Stimulated activated CD4-positive, alpha-beta T cell treated with anti-CD3 and anti-CD28 coated beads, Interleukin-15, amount 100 ng/mL, for 24 hours (primary cell): ENCODE results near the gene AUP1.
"Not testable (repeated sequence)": the region's sequence is repeated elsewhere in the genome, so short reads cannot be mapped to it uniquely, and the experiment has no call there.

Experiments used
- DNase-seq: peaks from one replicate; pipeline ENCODE4 v3.0.0-alpha.2; 2020

The AUP1 gene, protein sequence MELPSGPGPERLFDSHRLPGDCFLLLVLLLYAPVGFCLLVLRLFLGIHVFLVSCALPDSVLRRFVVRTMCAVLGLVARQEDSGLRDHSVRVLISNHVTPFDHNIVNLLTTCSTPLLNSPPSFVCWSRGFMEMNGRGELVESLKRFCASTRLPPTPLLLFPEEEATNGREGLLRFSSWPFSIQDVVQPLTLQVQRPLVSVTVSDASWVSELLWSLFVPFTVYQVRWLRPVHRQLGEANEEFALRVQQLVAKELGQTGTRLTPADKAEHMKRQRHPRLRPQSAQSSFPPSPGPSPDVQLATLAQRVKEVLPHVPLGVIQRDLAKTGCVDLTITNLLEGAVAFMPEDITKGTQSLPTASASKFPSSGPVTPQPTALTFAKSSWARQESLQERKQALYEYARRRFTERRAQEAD

DNA sequence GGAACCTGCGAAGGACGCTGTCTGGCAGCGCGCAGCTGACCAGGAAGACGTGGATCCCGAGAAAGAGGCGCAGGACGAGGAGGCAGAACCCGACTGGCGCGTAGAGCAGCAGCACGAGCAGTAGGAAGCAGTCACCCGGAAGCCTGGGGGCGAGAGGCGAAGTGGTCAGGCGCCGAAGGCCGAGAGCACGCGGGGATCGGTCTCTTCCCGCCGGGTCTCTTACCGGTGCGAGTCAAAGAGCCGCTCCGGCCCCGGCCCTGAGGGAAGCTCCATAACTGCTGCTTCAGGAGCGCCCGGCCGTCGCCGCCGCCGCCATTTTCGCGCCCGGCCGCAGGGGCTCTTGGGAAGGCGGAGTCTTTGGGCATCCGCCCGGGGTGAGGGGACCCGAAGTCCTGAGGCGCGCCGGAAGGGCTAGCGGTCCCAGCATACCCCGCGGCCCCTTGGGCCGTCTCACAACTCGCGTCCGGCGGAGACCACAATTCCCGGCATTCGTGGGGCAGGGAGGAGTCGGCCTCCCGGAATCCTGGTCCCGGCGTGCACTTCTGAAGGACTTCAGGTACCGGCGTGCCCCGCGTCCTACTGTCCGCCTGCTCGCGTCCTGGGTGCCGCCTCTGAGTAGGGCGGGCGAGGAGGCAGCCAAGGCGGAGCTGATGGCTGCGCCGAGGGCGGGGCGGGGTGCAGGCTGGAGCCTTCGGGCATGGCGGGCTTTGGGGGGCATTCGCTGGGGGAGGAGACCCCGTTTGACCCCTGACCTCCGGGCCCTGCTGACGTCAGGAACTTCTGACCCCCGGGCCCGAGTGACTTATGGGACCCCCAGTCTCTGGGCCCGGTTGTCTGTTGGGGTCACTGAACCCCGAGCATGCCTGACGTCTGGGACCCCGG, at the start of gene AUP1, which contains the start of gene HTRA2:
Gene AUP1, minus strand, starts transcription at position 350 of the 882 bp plus-strand sequence. Its CDS starts 77 bp downstream, at position 273.
Gene HTRA2, plus strand, starts transcription at position 577 of the 882 bp plus-strand sequence. Its CDS starts 74 bp downstream, at position 651.
- DNase-seq, result peak; percentile 97

DNA sequence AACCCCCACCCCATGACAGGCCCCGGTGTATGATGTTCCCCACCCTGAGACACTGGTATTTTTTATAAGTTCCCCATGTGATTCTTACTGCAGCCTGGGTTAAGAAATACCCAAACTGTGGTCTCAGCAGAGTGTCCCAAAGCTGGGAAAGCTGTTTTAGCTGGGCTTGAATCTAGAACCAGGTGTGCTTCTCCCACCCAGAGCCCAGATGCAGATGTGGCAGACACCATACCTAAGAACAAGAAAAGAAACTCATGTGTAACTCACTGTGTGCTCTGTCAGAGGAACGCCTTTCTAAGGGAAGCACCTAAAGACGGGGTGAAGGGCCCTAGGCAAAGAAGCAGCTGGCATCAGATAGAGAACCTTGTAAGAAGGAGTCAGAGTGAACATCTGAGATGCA, 48.9 kb upstream of the AUP1 start:
- DNase-seq, result no peak

DNA sequence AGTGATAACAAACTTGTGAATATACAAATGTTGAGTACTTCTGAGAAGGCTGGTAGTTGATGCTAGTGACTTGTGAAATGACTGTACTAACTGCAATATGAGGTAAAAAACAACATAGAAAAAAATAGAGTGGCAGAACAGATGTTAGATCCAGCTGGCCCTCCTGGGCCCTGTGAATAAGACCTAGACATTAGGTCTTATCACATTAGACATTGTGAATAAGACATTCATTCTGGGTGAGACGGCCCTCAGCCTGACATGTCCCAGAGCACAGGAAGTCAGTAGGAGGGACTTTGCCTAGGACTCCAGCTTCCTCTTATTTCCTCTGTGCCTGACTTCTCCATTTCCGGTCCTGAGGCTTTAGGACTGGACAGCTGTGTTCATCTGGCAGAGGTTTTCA, 47.9 kb upstream of the AUP1 start:
- no peak for DNase-seq

DNA sequence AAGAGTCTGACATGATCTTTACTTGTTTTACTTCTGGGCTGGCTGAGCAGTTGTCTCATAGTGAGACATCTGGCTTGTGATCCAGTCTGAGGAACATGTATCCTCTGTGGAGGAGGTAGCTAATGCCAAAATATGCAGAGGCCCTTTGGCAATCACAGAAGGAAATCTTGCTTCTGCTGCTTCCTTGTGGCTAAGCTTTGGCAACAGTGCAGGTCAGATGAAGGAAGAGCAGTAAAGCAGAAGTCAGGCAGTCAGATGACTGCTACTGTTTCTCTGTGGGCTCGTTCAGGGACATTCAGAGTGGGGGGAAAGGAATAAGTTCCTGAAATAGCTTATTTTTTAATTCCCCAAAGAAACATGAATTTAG, 47.3 kb upstream of the AUP1 start:
- DNase-seq, result no peak

DNA sequence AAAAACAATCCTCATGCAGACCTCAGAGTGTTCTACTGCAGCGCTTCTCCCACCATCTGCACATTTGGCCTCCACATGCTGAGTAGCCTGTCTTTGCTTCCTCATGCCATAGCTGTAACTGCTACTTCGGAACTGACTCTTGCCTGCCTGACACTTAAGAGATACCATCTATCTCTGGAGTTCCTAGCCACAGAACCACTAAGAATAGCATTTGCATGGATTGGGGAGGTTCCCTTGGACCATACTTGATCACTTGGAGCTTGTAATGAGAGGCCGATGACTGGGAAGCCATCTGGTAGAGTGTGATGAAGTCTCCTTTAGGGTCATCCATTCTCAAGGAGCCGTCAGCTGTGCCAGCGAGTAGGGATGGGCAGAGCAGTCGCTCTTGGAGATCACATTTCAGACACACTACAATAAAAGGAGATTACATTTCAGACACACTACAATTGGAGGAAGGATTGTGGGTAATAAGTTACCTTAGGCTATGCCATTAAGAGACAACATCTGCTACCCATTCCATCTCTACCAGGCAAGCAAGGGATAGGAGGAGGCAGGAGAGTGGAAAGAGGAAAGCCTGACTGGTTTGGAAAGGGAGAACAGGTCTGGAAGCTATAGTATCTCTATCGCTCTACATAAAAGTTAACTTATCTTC, 46.8 kb upstream of the AUP1 start:
- no peak for DNase-seq

DNA sequence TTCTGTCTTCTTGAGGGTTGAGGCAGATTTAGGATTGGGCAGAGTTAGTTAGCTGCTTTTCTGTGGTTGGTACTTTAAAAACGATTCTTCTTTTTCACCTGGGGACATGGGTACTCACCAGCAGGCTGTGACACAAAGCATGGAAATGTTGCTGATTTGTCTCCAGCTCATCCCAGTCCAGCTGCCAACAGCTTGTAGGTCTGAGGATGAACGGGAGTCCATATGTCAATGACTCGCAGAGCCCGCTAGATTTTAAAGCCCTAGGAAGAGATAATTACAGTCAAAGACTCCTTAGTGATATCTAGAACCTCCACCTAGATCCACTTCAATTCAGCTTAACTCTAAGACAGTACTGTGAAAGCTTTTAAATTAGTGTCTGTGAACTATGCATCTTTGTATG, 45.8 kb upstream of the AUP1 start:
- no peak for DNase-seq

DNA sequence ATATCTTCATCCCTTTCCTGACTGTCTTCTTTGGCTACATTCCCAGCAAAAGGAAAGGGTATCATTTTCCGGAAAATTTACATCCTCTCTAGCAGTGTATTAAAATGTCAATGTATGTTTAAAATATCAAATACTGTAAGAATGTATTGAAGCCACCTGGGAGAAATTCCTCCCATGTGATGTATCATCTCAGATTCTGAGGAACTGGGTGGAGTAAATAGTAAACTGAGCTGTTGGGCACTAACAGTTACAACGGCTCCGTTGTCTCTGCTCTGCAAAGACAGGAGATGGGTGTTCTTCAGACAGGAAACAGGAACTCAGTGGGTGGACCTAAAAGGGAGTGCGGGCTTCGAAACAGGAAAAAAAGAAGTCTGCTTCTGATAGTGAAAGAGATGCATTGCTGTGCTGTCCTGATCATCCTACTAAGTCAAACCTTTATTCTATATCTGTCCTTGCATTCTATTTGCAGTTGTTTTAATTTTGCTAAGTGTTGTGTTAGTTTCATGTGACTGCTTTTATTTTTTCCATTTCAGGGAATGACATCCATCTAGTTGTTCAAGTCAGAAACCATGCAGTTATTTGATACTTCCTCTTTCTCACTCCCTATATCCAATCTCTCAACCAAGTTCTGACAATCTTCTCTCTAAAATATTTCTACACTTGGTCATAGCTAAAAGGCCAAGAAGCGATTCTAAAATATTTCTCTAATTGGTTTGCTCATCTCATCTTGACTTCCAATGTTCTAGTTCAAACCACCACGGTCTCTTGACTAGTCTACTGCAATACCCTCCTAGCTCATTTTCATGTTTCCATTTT, 44.4 kb upstream of the AUP1 start:
- no peak for DNase-seq

DNA sequence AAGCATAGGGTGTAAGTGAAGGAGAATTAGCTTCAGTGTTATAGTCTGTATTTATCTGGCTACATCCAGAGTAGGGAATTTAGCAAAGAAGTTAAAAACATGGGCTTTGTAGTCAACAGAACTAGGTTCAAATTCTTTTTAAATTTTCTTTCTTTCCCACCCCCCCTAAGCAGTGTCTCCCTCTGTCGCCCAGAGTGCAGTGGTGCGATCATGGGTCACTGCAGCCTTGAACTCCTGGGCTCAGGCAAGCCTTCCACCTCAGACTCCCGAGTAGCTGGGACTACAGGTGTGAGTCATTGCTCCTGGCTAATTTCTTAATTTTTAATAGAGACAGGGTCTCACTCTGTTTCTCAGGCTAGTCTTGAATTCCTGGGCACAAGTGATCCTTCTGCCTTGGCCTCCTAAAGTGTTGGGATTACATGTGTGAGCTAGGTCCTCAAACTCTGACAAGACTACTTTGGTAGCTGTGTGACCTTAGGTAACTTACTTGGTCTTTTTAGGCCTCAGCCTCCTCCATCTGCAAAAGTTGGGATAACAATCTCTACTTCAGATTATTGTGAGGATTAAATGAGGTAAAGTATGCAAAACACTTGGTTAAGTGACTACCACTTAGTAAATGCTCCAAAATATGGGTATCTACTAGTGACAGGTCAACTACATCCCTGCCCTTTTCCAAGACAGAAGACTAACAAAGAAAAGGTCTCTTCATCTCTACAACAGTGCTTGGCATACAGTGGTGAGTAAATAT, 42.8 kb upstream of the AUP1 start:
- no peak for DNase-seq

DNA sequence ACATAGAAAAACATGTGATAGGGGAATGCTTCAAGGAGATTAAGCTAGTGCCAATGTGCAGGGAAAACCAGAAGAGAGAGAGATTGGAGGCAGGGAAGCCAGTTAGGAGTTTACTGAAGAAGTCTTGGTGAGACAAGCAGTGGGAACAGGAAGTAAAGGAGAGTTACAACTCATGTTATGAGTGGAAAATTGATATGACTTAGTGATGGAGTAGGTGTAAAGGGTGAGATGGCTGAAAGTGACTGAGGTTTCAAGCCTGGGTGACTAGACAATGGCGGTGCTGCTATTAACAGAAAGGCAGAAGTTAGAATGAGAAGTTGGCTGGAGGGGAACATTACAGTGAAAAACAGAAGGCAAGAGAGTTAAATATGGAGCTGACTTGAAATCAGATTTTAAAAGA, 41.6 kb upstream of the AUP1 start:
- DNase-seq, result peak; percentile 45

DNA sequence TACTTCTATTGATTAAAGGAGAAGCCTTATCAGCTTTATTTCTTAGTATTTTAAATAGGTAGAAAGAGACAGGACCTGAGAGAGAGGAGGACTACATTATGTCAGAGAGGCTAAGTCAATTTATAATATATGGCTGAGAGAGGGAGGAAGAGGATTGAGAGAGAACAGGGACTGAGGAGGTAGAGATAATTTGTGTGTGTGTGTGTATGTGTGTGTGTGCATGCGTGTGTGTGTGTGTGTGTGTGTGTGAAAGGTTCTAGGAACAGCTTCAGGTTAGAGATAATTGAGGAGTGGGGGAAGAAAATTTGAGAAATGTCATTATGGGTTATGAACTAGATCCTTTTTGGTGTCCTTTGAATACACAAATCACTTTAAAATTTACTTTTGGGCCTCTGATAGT, 40.2 kb upstream of the AUP1 start:
- DNase-seq, result no peak

DNA sequence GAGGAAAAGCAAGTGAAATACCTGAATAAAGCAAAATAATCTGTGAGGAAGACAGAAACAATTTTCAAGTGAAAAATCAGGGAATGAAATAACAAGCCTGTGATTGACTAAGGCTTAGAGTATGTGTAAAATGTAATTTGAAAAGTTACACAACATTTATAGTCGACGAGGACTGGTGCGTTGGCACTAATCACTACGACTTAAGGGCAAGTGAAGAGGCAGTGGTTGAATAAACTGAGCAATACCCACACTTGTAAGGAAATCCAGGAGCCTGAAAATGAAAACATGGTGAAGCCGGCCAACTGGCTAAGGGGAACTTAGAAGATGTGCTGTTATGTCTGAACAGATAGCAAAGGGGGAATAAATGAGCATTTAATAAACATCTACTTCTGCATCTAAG, 38.4 kb upstream of the AUP1 start:
- no peak for DNase-seq

DNA sequence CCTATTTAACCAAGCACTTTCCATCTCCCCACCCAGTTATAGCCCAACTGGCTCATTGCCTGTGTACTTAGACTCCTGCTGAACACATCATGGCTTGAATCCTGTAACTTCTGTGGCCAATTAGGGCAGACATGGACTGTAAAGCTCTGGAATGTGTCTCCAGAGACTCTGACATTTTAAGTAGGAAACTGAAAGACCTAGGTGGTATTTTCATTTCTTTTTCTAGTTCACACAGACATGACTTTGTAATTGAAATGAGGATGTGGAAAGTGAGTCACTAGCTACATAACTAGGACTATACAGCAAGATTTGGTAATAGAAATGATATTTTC, 37.2 kb upstream of the AUP1 start:
- DNase-seq, result no peak

DNA sequence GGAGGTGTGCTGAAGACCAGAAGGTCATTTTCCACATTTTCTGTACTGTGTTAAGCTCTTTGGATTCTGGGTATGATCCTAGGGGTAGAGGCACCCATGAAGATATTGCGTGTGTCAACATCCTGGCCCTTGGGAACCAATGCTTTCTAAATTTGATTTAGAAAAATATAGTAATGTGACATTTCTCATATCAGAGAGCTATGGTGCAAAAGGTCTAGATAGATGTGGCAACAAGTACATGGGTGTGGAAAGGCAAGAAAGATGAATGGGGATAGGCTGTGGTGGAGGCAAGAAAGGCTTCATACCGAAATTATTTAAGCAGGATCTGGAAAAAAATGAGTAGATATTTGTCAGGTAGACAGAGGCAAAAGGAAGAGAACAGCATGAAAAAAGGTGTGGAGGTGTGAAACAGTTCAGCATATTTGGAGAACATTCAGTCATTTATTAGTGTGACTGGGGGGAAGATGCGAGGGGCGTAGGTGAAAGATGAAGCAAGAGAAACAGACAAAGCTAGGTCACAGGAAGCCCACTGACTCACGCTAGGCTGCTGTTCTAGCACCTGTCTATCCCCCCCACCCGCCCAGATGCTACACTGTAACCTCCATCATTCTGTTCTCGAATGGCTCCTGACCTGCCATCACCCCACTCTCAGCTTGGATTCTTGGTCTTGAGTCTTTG, 36.7 kb upstream of the AUP1 start:
- DNase-seq, result no peak

DNA sequence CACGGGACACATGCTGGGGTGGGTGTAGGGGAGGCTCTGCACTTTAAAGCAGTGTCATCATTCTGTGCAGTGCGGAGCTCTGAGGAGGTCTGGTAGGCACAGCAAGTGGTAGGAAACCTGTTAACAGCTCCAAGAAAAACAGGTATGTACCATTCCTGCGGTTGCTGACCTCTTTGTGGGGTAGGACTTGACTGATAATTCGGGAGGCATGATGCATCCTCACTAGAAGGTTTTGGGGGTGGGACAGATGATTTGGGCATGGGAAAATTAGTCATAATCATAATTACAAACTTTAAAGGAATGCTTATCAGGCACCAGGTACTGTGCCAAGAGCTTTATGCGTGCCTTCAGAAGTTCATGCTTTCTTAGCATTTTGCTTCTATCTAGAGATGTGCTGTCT, 34.7 kb upstream of the AUP1 start:
- DNase-seq, result no peak

DNA sequence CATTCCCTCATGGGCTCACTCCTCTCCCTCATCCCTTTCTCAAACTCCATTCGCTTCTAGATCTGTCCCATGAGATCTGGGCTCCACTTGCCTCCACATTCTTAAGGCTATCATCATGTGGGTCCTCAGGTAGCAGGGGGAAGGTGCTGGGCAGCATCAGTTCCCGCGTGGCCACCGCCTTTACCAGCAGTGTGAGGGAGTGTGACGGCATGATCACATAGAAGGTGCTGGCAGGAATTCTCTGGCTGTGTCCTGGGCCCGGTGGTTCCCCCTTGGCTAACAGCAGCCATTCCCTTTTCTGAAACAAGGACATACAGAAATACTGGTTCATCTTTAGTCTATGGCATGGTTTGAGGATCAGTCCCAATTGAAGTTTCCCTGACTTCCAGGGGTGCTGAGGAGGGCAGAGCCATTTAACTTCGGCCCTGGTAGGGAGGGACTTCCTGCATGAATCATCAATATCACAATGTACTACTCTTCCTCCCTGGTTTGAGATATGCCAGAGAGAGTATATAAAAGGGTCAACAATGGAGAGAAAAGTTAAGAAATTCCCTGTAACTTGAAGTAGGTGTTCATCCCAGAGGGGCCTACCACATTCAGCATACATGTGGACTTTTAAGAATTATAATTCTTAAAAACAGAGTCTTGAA, 32.7 kb upstream of the AUP1 start:
- no peak for DNase-seq

DNA sequence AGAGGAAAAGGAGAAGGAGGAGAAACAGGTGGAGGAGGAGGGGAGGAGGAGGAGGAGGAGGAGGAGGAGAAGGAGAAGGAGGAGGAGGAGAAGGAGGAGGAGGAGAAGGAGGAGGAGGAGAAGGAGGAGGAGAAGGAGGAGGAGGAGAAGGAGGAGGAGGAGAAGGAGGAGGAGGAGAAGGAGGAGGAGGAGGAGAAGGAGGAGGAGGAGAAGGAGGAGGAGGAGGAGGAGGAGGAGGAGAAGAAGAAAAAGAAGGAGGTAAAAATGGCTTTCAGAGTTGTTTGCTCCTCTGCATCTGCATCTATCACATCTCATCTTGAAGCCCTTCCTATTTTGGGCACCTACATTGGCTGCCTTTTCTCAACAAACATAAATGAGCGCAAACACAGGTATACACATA, 31.5 kb upstream of the AUP1 start:
- DNase-seq, result not testable (repeated sequence)

DNA sequence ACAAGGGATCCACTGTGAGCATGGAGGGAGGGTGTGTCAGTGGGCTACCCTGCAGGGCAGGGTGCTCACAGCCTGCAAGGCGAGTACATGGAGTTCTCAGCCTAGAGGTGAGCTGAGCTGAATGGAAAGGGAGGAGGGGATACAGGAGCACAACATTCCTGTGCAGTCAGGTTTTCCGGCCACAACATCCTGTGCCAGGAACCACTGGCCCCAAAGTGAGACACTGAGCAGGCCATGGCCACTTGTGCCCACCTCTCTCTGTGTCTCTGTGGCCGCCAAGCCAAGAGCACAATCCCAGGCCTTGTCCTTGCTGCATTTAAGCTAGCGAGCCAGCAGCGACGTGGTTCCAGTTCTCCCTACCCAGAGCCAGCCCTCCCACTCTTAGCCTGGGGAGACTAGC, 31.1 kb upstream of the AUP1 start:
- no peak for DNase-seq

DNA sequence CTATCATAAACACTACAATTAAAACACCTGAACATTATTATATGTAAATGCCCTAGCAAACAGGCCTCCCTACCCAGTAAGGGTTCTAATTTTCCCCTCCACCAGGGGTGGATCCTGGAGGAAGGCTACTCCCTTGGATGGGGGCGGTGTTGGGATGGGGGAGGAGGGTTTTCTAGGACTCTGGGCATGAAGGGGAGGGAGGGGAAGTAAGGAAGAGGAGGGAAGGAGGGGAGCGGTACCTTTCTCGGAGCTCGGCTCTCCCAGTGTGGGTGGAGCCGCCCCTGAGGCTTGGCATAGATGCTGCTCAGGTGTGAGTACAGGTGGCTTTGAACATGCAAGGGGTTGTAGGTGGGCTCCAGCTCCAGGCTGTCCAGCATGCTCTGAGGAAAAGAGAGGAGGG, 30.4 kb upstream of the AUP1 start:
- DNase-seq, result no peak

DNA sequence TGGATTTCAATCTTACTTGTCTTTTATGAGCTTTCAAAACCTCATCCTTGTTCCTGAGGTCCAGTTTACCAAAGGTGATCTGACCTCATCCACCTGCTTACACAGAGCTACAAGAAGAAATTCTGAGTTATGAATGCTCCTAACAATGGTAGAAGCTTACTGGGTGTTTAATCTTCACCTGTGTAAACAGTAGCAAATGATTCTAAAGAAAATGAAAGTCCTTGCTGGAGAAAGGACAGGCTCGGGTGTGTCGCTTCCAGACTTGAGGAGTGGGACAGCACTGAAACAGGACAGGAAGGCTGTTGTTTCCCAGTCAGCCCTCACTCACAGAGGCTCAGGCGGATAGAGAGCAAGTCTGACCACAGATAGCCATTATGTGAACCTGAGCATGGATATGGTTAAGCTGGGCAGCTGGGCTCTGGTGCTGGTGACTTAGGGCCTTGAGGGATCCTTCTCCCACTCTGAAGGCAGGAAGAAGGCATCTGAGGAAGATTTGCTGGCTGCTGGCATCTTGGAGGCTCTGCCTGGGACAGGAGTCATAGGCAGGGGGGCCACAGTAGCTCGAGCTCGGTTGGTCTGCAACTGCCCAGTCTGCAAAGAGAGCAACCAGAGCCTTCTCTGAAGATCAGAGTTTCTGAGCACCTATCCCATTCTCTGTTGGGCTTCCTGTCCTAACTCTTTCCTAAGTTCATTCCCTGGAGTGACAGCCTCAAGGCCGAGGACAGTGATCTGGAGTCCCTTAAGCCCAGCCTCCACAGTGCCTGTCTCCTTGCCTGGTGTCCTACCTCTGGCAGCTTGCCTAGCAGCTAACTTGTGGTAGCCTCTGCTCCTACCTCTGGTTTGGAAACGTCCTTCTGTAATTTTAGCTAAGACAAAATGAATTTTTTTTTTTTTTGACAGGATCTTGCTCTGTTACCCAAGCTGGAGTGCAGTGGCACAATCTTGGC, 29.1 kb upstream of the AUP1 start:
- no peak for DNase-seq
